GM12892 (cell line): Measurements from ENCODE around the gene PHLDB1.
A peak's percentile ranks its signal among the peaks of the same experiment; 100 is the strongest.

Experiments
- DNase-seq: peaks from one replicate; pipeline ENCODE4 v3.0.0; 2011; ENCODE audit not compliant: insufficient read length
- FAIRE-seq: peaks from 2 replicates; lab custom pipeline; 2011; peaks lifted over from hg19 to GRCh38; lab: Jason Lieb, UNC
- POLR2A ChIP-seq: IDR thresholded peaks from 2 replicates; pipeline ENCODE4 v1.6.1; 2011; ENCODE audit warnings: low read depth, low read length, control low read depth
- POLR2AphosphoS5 ChIP-seq: IDR thresholded peaks from 2 replicates; pipeline ENCODE4 v1.6.1; 2011; ENCODE audit warnings: low read depth, low read length, control low read depth
- TAF1 ChIP-seq: IDR thresholded peaks from 2 replicates; pipeline ENCODE4 v1.6.1; 2011; ENCODE audit warnings: low read depth, mild to moderate bottlenecking, control low read depth, low read length, borderline replicate concordance

PHLDB1 gene

GRCh38 chr11:118689852-118690552, 82.6 kb downstream of the PHLDB1 start:
- FAIRE-seq: peak; percentile 99
- peak; percentile 77 for DNase-seq
- TF ChIP-seq TAF1: no peak
- no peak for TF ChIP-seq POLR2AphosphoS5
- no peak for TF ChIP-seq POLR2A

- TF ChIP-seq POLR2AphosphoS5: no peak
- TF ChIP-seq POLR2A: no peak
- no peak for TF ChIP-seq TAF1
- FAIRE-seq (no peak), DNase-seq (no peak)
These were observed 83.3 kb downstream of the PHLDB1 start for GRCh38 chr11:118690553-118691304.

- DNase-seq (peak; percentile 44), FAIRE-seq (no peak)
- TF ChIP-seq POLR2AphosphoS5 (no peak), TAF1 (no peak), POLR2A (no peak)
These were observed 84.8 kb downstream of the PHLDB1 start for GRCh38 chr11:118691926-118692830.

GRCh38 chr11:118694185-118694584, 86.8 kb downstream of the PHLDB1 start:
- TF ChIP-seq TAF1 (no peak), POLR2AphosphoS5 (no peak), POLR2A (no peak)
- DNase-seq: no peak
- FAIRE-seq: no peak

- DNase-seq (no peak), FAIRE-seq (no peak)
- no peak for TF ChIP-seq POLR2A
- no peak for TF ChIP-seq POLR2AphosphoS5
- TF ChIP-seq TAF1: no peak
These were observed 87.4 kb downstream of the PHLDB1 start for GRCh38 chr11:118694771-118695170.

GRCh38 chr11:118696673-118697226, 89.3 kb downstream of the PHLDB1 start:
- DNase-seq (no peak), FAIRE-seq (peak; percentile 84)
- TF ChIP-seq TAF1: 0 out of 2 replicates have a peak, but pooled peaks have one; percentile 20
- TF ChIP-seq POLR2A: peak; percentile 54; the same call in 1 of the 2 replicates
- TF ChIP-seq POLR2AphosphoS5: no peak

- no peak for DNase-seq
- TF ChIP-seq POLR2AphosphoS5 (no peak), TAF1 (no peak), POLR2A (no peak)
- no peak for FAIRE-seq
These were observed 89.9 kb downstream of the PHLDB1 start for GRCh38 chr11:118697346-118697745.

GRCh38 chr11:118699506-118700220, 92.2 kb downstream of the PHLDB1 start:
- DNase-seq (no peak), FAIRE-seq (no peak)
- no peak for TF ChIP-seq POLR2A
- no peak for TF ChIP-seq TAF1
- no peak for TF ChIP-seq POLR2AphosphoS5

- FAIRE-seq (no peak), DNase-seq (no peak)
- TF ChIP-seq POLR2A (no peak), TAF1 (no peak), POLR2AphosphoS5 (no peak)
These were observed 96.2 kb downstream of the PHLDB1 start for GRCh38 chr11:118703563-118704106.
